Upper lobe of left lung (tissue), 6 donors: Measurements from ENCODE around the gene ERC1. TPM values are rescaled to one million over a fixed set of nuclear protein-coding genes. Genes with fewer than 3 reads are reported as not detected.

Source experiments
- ATAC-seq, 2 donors: fragments of 200-7000 bp; cut with Tn5 transposase; one replicate each; pipeline ENCODE4 v1.9.1; 2022; ENCODE audit warnings: mild to moderate bottlenecking in 2 of 2, moderate library complexity in 2 of 2; ENCODE audit not compliant: low FRiP score in 2 of 2
- DNase-seq, 2 donors: peaks; one replicate each; pipeline ENCODE4 v3.0.0-alpha.2; 2019 to 2020
- H3K27ac ChIP-seq, 4 donors: fragments of 200-600 bp; sonication (generic); one replicate each; pipeline ENCODE4 v1.5.1; 2016 to 2019
- H3K27me3 ChIP-seq, 4 donors: fragments of 200-600 bp; sonication (generic); one replicate each; pipeline ENCODE4 v1.5.1; 2017 to 2019
- H3K36me3 ChIP-seq, 4 donors: fragments of 200-600 bp; sonication (generic); one replicate each; pipeline ENCODE4 v1.5.1; 2016 to 2019
- H3K4me1 ChIP-seq, 4 donors: fragments of 200-600 bp; sonication (generic); one replicate each; pipeline ENCODE4 v1.5.1; 2018 to 2019
- H3K4me3 ChIP-seq, 4 donors: fragments of 200-600 bp; sonication (generic); one replicate each; pipeline ENCODE4 v1.5.1; 2017 to 2019; ENCODE audit warnings: mild to moderate bottlenecking in 2 of 4, moderate library complexity in 1 of 4
- H3K9me3 ChIP-seq, 4 donors: fragments of 200-600 bp; sonication (generic); one replicate each; pipeline ENCODE4 v1.5.1; 2018 to 2019
- EP300 ChIP-seq, 4 donors: sonication (generic); formaldehyde crosslinking; IDR thresholded peaks; one replicate each; pipeline ENCODE4 v1.5.1; 2017; ENCODE audit warnings: antibody characterized with exemption in 4 of 4, control low read depth in 2 of 4
- POLR2A ChIP-seq, 4 donors: fragments of 450-650 bp; IDR thresholded peaks; one replicate each; pipeline ENCODE4 v1.5.1; 2016 to 2017; ENCODE audit warnings: antibody characterized with exemption in 4 of 4, mild to moderate bottlenecking in 2 of 4
- POLR2AphosphoS5 ChIP-seq, 2 donors: sonication (generic); formaldehyde crosslinking; IDR thresholded peaks; one replicate each; pipeline ENCODE4 v1.5.1; 2017; ENCODE audit warnings: antibody characterized with exemption in 2 of 2
- WGBS, 2 donors: methylation state at CpG; one replicate each; pipeline ENCODE4 v1.1.5; 2017 to 2018; 5-methylcytosine and 5-hydroxymethylcytosine counted together
- total RNA-seq, 6 donors: library from RNA; depleted of rRNA in 4 of 6; stranded (reverse); fragments of >200 nt in 4 of 6; gene quantifications; one replicate each; pipeline versions ENCODE4 v1.1.0 to v1.2.1, GENCODE V29; 2016 to 2021
- TF ChIP-seq, protein P1 (sequence below), 6 experiments: fragments of 450-650 bp in 4 of 6; fragments of 200-600 bp in 2 of 6; sonication (generic) in 2 of 6; IDR thresholded peaks; one replicate each; pipeline ENCODE4 v1.5.1; 2016 to 2019; ENCODE audit warnings: antibody characterized with exemption in 6 of 6
- donor health status: DM: no; HTN: no; CAD: no; lungs with moderate emphysema.
- donor health status: DM: no; HTN: yes; CAD: no; lungs with severe emphysema.

ERC1 gene
- total RNA-seq, 6 donors from 2014 or later: 37.7 to 158 (median 60.1) TPM

DNA sequence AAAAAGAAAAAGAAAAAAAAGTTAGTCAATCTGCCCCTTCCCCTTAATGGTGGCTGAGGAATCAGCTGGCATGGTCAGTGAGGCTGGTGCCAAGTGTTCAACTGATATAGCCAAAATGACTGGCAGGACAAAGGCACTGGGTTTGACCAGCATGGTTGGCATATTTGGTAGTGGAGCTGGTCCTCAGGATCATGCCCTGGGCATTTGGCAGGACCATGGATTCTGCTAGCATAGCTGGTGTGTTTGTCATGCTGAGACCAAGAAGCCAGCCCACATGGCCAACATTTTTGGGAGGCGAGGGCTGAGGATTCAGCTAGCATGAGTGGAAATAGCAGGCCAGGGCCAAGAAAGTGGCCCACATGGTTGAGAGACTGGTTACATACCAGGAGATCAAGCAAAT, 466.9 kb downstream of the ERC1 start:
- Histone ChIP-seq H3K36me3 (no peaks in the 10 kb centered on the region), H3K9me3 (no peaks in the 10 kb centered on the region), H3K4me1 (no peaks in the 10 kb centered on the region), H3K27me3 (no peaks in the 10 kb centered on the region), H3K27ac (no peak overlapping the region), H3K4me3 (no peak overlapping the region)
- no peak for ATAC-seq
- DNase-seq: no peak
- TF ChIP-seq POLR2A (IDR thresholded peaks at IDR 0.05): no peak
- no peak for TF ChIP-seq POLR2AphosphoS5 (IDR thresholded peaks at IDR 0.05)
- TF ChIP-seq, protein P1, sequence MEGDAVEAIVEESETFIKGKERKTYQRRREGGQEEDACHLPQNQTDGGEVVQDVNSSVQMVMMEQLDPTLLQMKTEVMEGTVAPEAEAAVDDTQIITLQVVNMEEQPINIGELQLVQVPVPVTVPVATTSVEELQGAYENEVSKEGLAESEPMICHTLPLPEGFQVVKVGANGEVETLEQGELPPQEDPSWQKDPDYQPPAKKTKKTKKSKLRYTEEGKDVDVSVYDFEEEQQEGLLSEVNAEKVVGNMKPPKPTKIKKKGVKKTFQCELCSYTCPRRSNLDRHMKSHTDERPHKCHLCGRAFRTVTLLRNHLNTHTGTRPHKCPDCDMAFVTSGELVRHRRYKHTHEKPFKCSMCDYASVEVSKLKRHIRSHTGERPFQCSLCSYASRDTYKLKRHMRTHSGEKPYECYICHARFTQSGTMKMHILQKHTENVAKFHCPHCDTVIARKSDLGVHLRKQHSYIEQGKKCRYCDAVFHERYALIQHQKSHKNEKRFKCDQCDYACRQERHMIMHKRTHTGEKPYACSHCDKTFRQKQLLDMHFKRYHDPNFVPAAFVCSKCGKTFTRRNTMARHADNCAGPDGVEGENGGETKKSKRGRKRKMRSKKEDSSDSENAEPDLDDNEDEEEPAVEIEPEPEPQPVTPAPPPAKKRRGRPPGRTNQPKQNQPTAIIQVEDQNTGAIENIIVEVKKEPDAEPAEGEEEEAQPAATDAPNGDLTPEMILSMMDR (IDR thresholded peaks at IDR 0.05): no peak
- no peak for TF ChIP-seq EP300 (IDR thresholded peaks at IDR 0.05)
- WGBS, 2 donors: 100% methylated on average over 1 of the region's 1 CpG

DNA sequence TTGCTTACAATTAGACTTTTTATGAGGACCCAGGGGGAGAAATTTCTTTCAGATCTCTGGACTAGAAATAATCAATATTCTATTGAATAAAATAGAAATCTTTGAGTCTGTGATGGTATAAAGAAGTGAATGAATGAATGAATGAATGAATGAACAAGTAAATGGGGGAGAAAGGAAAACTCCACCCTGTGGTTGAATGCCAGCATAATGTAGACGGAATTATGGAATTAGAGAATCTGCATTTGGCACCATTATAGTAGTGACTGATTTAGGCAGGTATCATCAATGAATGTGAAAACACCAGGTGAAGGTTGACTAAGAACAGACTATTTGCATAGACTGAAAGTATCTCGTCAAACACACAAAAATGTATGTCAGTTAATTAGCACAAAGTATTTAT, 468.3 kb downstream of the ERC1 start:
- Histone ChIP-seq H3K27ac (no peak overlapping the region), H3K4me3 (no peak overlapping the region), H3K27me3 (no peaks in the 10 kb centered on the region), H3K36me3 (no peaks in the 10 kb centered on the region), H3K4me1 (peaks cover 0 to 7% (median 1%) of the 10 kb centered on the region in 4 donors), H3K9me3 (no peaks in the 10 kb centered on the region)
- TF ChIP-seq EP300 (IDR thresholded peaks at IDR 0.05) (no peak), POLR2AphosphoS5 (IDR thresholded peaks at IDR 0.05) (no peak), POLR2A (IDR thresholded peaks at IDR 0.05) (no peak)
- TF ChIP-seq, protein P1 (IDR thresholded peaks at IDR 0.05): no peak
- DNase-seq (no peak), ATAC-seq (no peak)
- 90 to 91% methylated on average over 2 of the region's 2 CpGs for WGBS, 2 donors

DNA sequence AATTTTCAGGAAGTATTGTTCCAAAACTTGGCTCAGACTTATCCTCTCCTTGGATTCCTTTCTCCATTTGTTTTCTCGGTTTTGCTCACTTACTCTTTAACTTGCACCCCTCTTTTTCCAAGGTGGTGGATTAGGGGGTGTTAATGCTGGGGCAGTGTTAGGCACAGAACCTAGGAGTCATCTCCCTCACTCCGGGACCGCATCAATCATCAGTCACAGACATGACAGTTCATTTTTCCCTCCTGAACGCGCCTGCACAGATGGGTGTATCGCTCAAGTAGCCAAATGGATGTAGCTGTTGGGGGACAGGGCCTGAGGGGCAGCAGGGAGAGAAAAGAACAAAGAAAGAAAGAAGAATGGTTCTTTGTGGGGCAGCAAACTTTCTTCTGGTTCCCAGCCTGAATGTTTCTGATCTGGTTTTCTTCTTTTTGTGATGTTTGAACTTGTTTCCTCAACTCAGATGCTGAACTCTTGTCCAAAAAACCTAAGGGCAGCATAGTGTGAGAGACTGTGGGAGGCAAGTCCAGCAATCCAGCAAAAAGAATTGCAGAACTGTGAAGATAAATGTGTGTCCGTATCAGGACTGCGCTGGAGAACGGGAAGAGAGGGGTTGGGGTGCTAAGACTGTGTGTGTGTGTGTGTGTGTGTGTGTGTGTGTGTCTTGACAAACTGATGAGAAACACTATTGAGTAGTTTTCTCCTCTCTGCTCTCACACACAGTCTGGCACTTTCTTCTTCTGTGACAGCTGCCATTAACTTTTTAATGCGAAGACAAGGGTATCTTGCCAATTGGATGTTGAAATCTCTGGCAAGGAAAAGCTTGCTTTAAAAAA, 472.3 kb downstream of the ERC1 start:
- ATAC-seq (no peak), DNase-seq (no peak)
- Histone ChIP-seq H3K4me1 (peaks cover 0 to 7% (median 1%) of the 10 kb centered on the region in 4 donors), H3K9me3 (no peaks in the 10 kb centered on the region), H3K27ac (no peak overlapping the region), H3K36me3 (no peaks in the 10 kb centered on the region), H3K4me3 (no peak overlapping the region), H3K27me3 (no peaks in the 10 kb centered on the region)
- 73 to 75% methylated on average over 10 of the region's 10 CpGs for WGBS, 2 donors
- no peak for TF ChIP-seq POLR2AphosphoS5 (IDR thresholded peaks at IDR 0.05)
- no peak for TF ChIP-seq POLR2A (IDR thresholded peaks at IDR 0.05)
- TF ChIP-seq, protein P1 (IDR thresholded peaks at IDR 0.05): no peak
- no peak for TF ChIP-seq EP300 (IDR thresholded peaks at IDR 0.05)

DNA sequence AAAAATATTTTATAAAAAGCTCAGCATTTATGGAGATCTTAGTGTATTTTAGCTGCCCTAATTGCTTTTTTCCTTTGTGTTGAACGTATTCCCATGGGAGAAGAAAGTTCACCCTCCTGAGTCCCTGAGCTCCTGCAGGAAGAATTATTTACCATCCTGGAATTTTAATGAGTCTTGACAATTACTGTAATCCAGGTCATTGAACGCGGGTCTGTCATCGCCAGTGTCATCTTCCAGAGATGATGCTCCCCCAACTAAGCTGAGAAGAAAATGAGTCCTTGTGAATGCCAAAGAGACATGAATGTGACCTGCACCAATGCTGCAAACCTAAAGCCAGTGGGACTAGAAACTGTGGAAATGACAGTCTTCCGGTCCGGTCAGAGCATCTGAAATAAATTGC, 473.9 kb downstream of the ERC1 start:
- WGBS, 2 donors: 96 to 97% methylated on average over 6 of the region's 6 CpGs
- H3K4me1 ChIP-seq: peaks cover 0 to 7% (median 3%) of the 10 kb centered on the region in 4 donors
- ATAC-seq (no peak), DNase-seq (no peak)
- TF ChIP-seq, protein P1 (IDR thresholded peaks at IDR 0.05): no peak
- TF ChIP-seq POLR2A (IDR thresholded peaks at IDR 0.05) (no peak), EP300 (IDR thresholded peaks at IDR 0.05) (no peak), POLR2AphosphoS5 (IDR thresholded peaks at IDR 0.05) (no peak)
- H3K9me3 ChIP-seq: no peaks in the 10 kb centered on the region
- no peaks in the 10 kb centered on the region for H3K36me3 ChIP-seq
- H3K27ac ChIP-seq: no peak overlapping the region
- H3K27me3 ChIP-seq: no peaks in the 10 kb centered on the region
- no peak overlapping the region for H3K4me3 ChIP-seq

DNA sequence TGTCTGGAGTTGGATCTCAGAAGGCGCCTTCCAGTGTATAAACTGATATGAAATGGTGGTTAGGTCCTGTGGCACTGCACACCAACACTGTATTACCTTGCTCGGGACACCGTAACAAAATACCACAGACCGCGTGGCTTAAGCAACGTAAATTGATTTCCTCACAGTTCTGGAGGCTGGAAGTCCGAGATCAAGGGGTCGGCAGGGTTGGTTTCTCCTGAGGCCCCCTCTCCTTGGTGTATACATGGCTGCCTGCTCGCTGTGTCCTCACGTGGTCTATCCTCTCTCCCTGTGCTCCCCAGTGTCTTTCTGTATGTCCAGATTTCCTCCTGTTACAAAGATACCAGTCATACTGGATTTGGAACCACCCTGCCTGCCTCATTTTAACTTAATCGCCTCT, 475.0 kb downstream of the ERC1 start:
- peaks cover 0 to 7% (median 7%) of the 10 kb centered on the region in 4 donors for H3K4me1 ChIP-seq
- no peak for DNase-seq
- TF ChIP-seq POLR2AphosphoS5 (IDR thresholded peaks at IDR 0.05): no peak
- no peak for TF ChIP-seq EP300 (IDR thresholded peaks at IDR 0.05)

More for the DNA sequence above, 475.0 kb downstream of the ERC1 start:
- Histone ChIP-seq H3K27me3 (no peaks in the 10 kb centered on the region), H3K9me3 (no peaks in the 10 kb centered on the region), H3K36me3 (no peaks in the 10 kb centered on the region), H3K4me3 (no peak overlapping the region), H3K27ac (no peak overlapping the region)
- WGBS, 2 donors: 96 to 98% methylated on average over 11 of the region's 11 CpGs
- no peak for ATAC-seq
